SK-N-MC (cell line): ENCODE measurements around the gene MAB21L1.

Experiments used
- EZH2 ChIP-seq: fragments of 200-600 bp; sonication (generic); IDR thresholded peaks from one replicate; pipeline ENCODE4 v1.6.1; 2017; ENCODE audit warnings: antibody characterized with exemption
- FOXP2 ChIP-seq: optimal IDR thresholded peaks from 2 replicates; pipeline ENCODE3; 2011; ENCODE audit warnings: mild to moderate bottlenecking, moderate library complexity; ENCODE audit not compliant: insufficient read depth; ENCODE audit errors: extremely low read length, control extremely low read depth
- POLR2AphosphoS5 ChIP-seq: IDR thresholded peaks from 2 replicates; pipeline ENCODE4 v1.6.1; 2012; ENCODE audit warnings: mild to moderate bottlenecking, low read depth, low read length, borderline replicate concordance

DNA sequence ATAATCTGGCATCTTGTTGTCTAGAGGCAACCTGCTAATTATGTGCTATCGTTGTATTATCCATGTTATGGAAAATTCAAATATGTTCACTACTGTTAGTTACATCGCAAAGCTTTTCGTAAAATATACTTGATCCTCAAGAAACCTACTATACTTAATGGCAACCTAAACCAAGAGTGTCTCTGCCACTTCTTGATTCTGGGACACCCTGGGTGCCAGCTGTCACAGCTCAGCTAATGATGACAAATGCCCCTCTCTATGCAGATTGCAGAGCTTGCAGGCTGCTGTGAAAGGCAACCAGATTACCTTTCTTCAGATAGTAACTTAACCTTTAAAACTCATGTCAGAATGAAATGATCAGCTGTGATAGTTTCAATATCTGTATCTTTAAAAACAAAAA is 8.9 kb upstream of the MAB21L1 start:
- TF ChIP-seq POLR2AphosphoS5 (no peak), FOXP2 (no peak), EZH2 (no peak)
